Left ventricle myocardium superior (tissue), 1 donor: ENCODE results near the gene KCTD13. TPM values are rescaled to one million over a fixed set of nuclear protein-coding genes. Genes with fewer than 3 reads are reported as not detected.
A peak's percentile ranks its signal among the peaks of the same experiment; 100 is the strongest.
"Not testable (repeated sequence)": the region's sequence is repeated elsewhere in the genome, so short reads cannot be mapped to it uniquely, and the experiment has no call there.

Experiments
- ATAC-seq: fragments of 200-7000 bp; cut with Tn5 transposase; one replicate; pipeline ENCODE4 v1.9.1; 2020; ENCODE audit warnings: mild to moderate bottlenecking, moderate library complexity
- DNase-seq: peaks from one replicate; pipeline ENCODE4 v3.0.0-alpha.2; 2020
- intact Hi-C: fragments of 100-400 bp; cut with micrococcal nuclease; formaldehyde crosslinking; loops from one replicate; pipeline ENCODE4 v1.11.0; 2022
- total RNA-seq: library from RNA; stranded (reverse); fragmentation: NEBNext Ultra II Directional; extraction: Animal tissue kit (Norgen Biotek cat#: 25700); gene quantifications from one replicate; pipeline ENCODE4 v1.2.1, GENCODE V29; 2021
- donor health status: DM: no; HTN: yes; CAD: no; lungs with severe emphysema.

KCTD13 gene
- total RNA-seq, 1 donor from 2014 or later, result 5.5 TPM

- intact Hi-C loops, result no loop called here
- ATAC-seq (no peak), DNase-seq (no peak)
These were observed 15.0 kb downstream of the KCTD13 start for GRCh38 chr16:29910819-29911675.

- DNase-seq, result not testable (repeated sequence)
These were observed 16.2 kb downstream of the KCTD13 start for GRCh38 chr16:29909851-29910250.

GRCh38 chr16:29909391-29909790 lies 16.6 kb downstream of the KCTD13 start:
- intact Hi-C loops, result no loop called here
- no peak for DNase-seq
- ATAC-seq, result no peak

More at GRCh38 chr16:29909851-29910250, 16.2 kb downstream of the KCTD13 start:
- ATAC-seq, intact Hi-C loops: not testable (repeated sequence)

GRCh38 chr16:29908719-29909220 lies 17.3 kb downstream of the KCTD13 start:
- intact Hi-C loops, result no loop called here
- DNase-seq, result no peak
- no peak for ATAC-seq

GRCh38 chr16:29907973-29908372 lies 18.1 kb downstream of the KCTD13 start:
- ATAC-seq, result no peak
- DNase-seq, result no peak
- intact Hi-C loops, result no loop called here

- intact Hi-C loops, result no loop called here
- ATAC-seq (no peak), DNase-seq (no peak)
These were observed 19.3 kb downstream of the KCTD13 start for GRCh38 chr16:29906520-29907244.

GRCh38 chr16:29905668-29906067 lies 20.4 kb downstream of the KCTD13 start:
- ATAC-seq (no peak), DNase-seq (no peak)
- intact Hi-C loops, result no loop called here

GRCh38 chr16:29904947-29905346 lies 21.1 kb downstream of the KCTD13 start:
- intact Hi-C loops, result no loop called here
- DNase-seq, result no peak
- no peak for ATAC-seq

GRCh38 chr16:29903590-29903989 lies 22.4 kb downstream of the KCTD13 start:
- ATAC-seq (no peak), DNase-seq (no peak)
- intact Hi-C loops, result no loop called here

- DNase-seq, result no peak
- intact Hi-C loops, result no loop called here
- ATAC-seq, result no peak
These were observed 24.4 kb downstream of the KCTD13 start for GRCh38 chr16:29901607-29901945.

GRCh38 chr16:29900888-29901606 lies 25.0 kb downstream of the KCTD13 start:
- intact Hi-C loops, result no loop called here
- ATAC-seq (no peak), DNase-seq (no peak)

GRCh38 chr16:29900102-29900887 lies 25.7 kb downstream of the KCTD13 start, which contains the start of gene ASPHD1:
TSS of gene ASPHD1 (plus strand) at chr16:29900488. CDS start at chr16:29900972, 484 bp downstream.
- intact Hi-C loops, result no loop called here
- ATAC-seq (peak; percentile 91), DNase-seq (peak; percentile 84)

- intact Hi-C loops, result no loop called here
- ATAC-seq (peak; percentile 50), DNase-seq (peak; percentile 41)
These were observed 26.4 kb downstream of the KCTD13 start, which contains the start of gene SEZ6L2 for GRCh38 chr16:29899516-29900101. TSS of gene SEZ6L2 (minus strand) at chr16:29899550. CDS start at chr16:29899019, 531 bp downstream.

GRCh38 chr16:29898804-29899515 lies 27.1 kb downstream of the KCTD13 start:
- intact Hi-C loops, result no loop called here
- DNase-seq (no peak), ATAC-seq (no peak)

GRCh38 chr16:29898135-29898803 lies 27.8 kb downstream of the KCTD13 start:
- ATAC-seq, result no peak
- intact Hi-C loops, result no loop called here
- no peak for DNase-seq

- DNase-seq (no peak), ATAC-seq (no peak)
- intact Hi-C loops, result no loop called here
These were observed 28.7 kb downstream of the KCTD13 start for GRCh38 chr16:29897333-29897732.

GRCh38 chr16:29896841-29897240 lies 29.2 kb downstream of the KCTD13 start:
- ATAC-seq (no peak), DNase-seq (no peak)
- intact Hi-C loops, result no loop called here
